ENCODE measurements around the gene TBC1D14.

DNA sequence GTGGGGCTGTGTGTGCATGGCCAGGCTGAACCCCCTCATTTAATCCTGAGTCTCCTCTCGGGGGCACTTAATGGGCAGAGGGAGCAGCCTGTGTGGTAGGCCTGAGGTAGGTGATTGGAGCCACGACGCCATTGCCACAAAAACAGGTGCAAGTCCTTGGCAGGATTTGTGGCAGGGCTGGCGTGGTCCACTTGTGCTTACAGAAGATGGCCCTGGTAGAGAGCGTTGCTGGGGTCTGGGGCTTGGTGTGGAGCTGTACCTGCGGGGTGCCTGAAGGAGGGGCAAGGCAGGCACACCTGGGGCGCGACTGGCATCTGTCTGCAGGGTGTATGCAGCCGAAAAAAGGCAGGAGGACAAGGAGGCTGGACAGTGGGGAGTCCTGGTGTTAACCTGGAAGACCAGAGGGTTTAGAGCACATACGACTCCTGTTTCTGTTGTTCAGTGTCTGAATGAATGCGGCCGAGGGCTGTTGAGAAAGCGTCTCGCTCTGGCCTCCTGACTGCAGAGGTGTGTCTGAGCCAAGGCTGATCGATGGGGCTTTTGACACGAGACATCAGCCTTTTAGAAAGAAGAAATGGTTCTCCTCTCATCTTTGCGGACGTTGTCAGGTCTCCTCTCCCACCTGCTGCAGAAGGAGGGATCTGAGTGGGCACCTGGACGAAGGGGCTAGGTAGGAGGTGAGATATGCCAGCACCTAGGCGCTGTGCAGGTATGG is 52.0 kb downstream of the TBC1D14 start:
- TF ChIP-seq MAZ (IDR thresholded peaks at IDR 0.05; ENCODE audit: borderline replicate concordance, low read depth, low read length) = no peak
- no peak for TF ChIP-seq RAD21 (IDR thresholded peaks at IDR 0.05; ENCODE audit: low read length)
- TF ChIP-seq POLR2A (IDR thresholded peaks at IDR 0.05; ENCODE audit: low read depth, low read length) = no peak
- TF ChIP-seq, protein P1, sequence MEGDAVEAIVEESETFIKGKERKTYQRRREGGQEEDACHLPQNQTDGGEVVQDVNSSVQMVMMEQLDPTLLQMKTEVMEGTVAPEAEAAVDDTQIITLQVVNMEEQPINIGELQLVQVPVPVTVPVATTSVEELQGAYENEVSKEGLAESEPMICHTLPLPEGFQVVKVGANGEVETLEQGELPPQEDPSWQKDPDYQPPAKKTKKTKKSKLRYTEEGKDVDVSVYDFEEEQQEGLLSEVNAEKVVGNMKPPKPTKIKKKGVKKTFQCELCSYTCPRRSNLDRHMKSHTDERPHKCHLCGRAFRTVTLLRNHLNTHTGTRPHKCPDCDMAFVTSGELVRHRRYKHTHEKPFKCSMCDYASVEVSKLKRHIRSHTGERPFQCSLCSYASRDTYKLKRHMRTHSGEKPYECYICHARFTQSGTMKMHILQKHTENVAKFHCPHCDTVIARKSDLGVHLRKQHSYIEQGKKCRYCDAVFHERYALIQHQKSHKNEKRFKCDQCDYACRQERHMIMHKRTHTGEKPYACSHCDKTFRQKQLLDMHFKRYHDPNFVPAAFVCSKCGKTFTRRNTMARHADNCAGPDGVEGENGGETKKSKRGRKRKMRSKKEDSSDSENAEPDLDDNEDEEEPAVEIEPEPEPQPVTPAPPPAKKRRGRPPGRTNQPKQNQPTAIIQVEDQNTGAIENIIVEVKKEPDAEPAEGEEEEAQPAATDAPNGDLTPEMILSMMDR (conservative IDR thresholded peaks at IDR 0.05; ENCODE audit: low read depth, low read length) = no peak
- TF ChIP-seq CEBPB (IDR thresholded peaks at IDR 0.05; ENCODE audit: low read depth, low read length) = no peak
- TF ChIP-seq SMC3 (IDR thresholded peaks at IDR 0.05; ENCODE audit: low read depth, low read length) = no peak
